KMS-11 (cell line): ENCODE measurements around the gene CAST.

Source experiments
- H2AFZ ChIP-seq: fragments of 200-600 bp; sonication (generic); 2 replicates; pipeline ENCODE4 v1.6.1; 2016; ENCODE audit warnings: antibody characterized with exemption, mixed run types, low read depth
- H3K27ac ChIP-seq: fragments of 200-600 bp; sonication (generic); 2 replicates; pipeline ENCODE4 v1.6.1; 2016; ENCODE audit warnings: mild to moderate bottlenecking, mixed run types
- H3K27me3 ChIP-seq: fragments of 200-600 bp; sonication (generic); 2 replicates; pipeline ENCODE4 v1.6.1; 2017; ENCODE audit warnings: mild to moderate bottlenecking, low read depth, mixed run types, moderate library complexity; ENCODE audit not compliant: insufficient read depth
- H3K36me3 ChIP-seq: fragments of 200-600 bp; sonication (generic); 2 replicates; pipeline ENCODE4 v1.6.1; 2017; ENCODE audit warnings: mild to moderate bottlenecking, mixed run types; ENCODE audit not compliant: insufficient read depth
- H3K4me1 ChIP-seq: fragments of 200-600 bp; sonication (generic); 2 replicates; pipeline ENCODE4 v1.6.1; 2016; ENCODE audit warnings: mild to moderate bottlenecking, low read depth, mixed run types; ENCODE audit not compliant: poor library complexity, severe bottlenecking
- H3K4me2 ChIP-seq: fragments of 200-600 bp; sonication (generic); 2 replicates; pipeline ENCODE4 v1.7.0; 2016; ENCODE audit warnings: mild to moderate bottlenecking, mixed run types
- H3K4me3 ChIP-seq: fragments of 200-600 bp; sonication (generic); IDR thresholded peaks from 2 replicates; pipeline ENCODE4 v1.6.1; 2017; ENCODE audit warnings: low read depth, low read length, mixed read lengths; ENCODE audit not compliant: insufficient read depth
- H3K79me2 ChIP-seq: fragments of 200-600 bp; sonication (generic); 2 replicates; pipeline ENCODE4 v1.6.1; 2016; ENCODE audit warnings: low read depth, mixed run types; ENCODE audit not compliant: insufficient read depth
- H3K9ac ChIP-seq: fragments of 200-600 bp; sonication (generic); 2 replicates; pipeline ENCODE4 v1.6.1; 2016; ENCODE audit warnings: mild to moderate bottlenecking, mixed run types
- H4K20me1 ChIP-seq: fragments of 200-600 bp; sonication (generic); 2 replicates; pipeline ENCODE4 v1.6.1; 2016; ENCODE audit warnings: mild to moderate bottlenecking, mixed run types; ENCODE audit not compliant: insufficient read depth
- TF ChIP-seq, protein P1 (sequence below): fragments of 200-600 bp; sonication (generic); conservative IDR thresholded peaks from 2 replicates; pipeline ENCODE4 v1.6.1; 2017; ENCODE audit warnings: low read depth, mild to moderate bottlenecking, antibody characterized with exemption, low read length, moderate library complexity, mixed read lengths

CAST gene

DNA sequence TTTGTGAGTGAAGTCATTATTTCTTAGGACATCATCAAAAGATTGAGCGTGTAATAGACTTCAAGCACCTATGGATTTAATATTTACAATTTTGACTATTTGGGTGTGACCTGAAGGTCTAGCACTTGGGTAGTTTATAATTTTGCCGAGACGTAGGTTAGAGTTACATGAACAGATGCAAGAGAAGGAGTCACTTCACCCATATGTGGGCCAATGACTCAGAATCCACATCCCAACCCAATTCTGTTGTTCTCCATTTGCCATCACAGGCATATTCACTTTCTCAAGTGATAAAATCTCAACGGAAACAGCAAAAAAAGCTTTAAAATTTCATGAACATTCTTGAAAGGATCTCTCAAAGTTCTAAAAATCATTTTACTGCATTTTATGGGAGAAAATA, 157.6 kb downstream of the CAST start:
- Histone ChIP-seq H2AFZ (no peak overlapping the region), H3K27ac (no peak overlapping the region), H3K4me1 (peaks cover 33% of the 10 kb centered on the region), H3K36me3 (no peaks in the 10 kb centered on the region), H4K20me1 (no peaks in the 10 kb centered on the region), H3K4me3 (no peak overlapping the region), H3K4me2 (no peak overlapping the region), H3K9ac (no peak overlapping the region), H3K79me2 (no peaks in the 10 kb centered on the region), H3K27me3 (no peaks in the 10 kb centered on the region; the same call in 1 of the 2 replicates)
- TF ChIP-seq, protein P1, sequence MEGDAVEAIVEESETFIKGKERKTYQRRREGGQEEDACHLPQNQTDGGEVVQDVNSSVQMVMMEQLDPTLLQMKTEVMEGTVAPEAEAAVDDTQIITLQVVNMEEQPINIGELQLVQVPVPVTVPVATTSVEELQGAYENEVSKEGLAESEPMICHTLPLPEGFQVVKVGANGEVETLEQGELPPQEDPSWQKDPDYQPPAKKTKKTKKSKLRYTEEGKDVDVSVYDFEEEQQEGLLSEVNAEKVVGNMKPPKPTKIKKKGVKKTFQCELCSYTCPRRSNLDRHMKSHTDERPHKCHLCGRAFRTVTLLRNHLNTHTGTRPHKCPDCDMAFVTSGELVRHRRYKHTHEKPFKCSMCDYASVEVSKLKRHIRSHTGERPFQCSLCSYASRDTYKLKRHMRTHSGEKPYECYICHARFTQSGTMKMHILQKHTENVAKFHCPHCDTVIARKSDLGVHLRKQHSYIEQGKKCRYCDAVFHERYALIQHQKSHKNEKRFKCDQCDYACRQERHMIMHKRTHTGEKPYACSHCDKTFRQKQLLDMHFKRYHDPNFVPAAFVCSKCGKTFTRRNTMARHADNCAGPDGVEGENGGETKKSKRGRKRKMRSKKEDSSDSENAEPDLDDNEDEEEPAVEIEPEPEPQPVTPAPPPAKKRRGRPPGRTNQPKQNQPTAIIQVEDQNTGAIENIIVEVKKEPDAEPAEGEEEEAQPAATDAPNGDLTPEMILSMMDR: no peak

DNA sequence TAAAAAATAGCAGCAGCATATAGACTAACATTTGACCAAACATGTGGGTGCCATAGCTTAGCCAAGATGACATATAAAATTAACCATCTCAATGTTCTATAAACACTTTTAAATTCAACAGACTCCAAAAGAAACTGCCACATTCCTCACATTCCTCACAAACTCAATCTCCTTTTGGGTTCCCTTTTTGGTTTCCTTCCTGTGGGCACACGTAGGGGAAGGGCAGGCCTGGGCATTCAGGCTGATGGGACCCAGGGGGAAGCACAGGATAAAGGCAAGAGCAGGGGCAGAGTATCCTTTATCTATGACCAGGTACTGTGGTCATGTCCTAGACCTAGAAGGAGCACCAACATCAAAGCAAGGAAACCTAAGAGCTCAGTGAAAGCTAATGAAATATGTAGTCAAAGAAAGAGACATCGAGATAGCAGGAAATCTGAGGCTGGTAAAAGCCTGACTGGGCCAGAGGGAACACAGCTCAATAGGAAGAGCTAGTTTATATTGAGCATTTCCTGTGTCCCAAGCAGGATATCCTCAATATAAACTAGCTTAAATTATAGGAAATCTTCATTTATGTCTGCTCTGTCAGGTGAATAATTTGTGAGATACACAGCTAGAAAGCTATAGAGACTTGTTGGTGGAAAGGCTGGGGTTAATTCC, 159.2 kb downstream of the CAST start:
- no peak overlapping the region for H3K4me2 ChIP-seq
- peaks cover 19% of the 10 kb centered on the region for H3K4me1 ChIP-seq
- H2AFZ ChIP-seq: no peak overlapping the region
- no peak overlapping the region for H3K27ac ChIP-seq
- no peaks in the 10 kb centered on the region for H4K20me1 ChIP-seq
- H3K27me3 ChIP-seq: no peaks in the 10 kb centered on the region; the same call in 1 of the 2 replicates
- no peaks in the 10 kb centered on the region for H3K79me2 ChIP-seq
- H3K9ac ChIP-seq: no peak overlapping the region
- no peaks in the 10 kb centered on the region for H3K36me3 ChIP-seq
- no peak overlapping the region for H3K4me3 ChIP-seq
- TF ChIP-seq, protein P1: no peak

DNA sequence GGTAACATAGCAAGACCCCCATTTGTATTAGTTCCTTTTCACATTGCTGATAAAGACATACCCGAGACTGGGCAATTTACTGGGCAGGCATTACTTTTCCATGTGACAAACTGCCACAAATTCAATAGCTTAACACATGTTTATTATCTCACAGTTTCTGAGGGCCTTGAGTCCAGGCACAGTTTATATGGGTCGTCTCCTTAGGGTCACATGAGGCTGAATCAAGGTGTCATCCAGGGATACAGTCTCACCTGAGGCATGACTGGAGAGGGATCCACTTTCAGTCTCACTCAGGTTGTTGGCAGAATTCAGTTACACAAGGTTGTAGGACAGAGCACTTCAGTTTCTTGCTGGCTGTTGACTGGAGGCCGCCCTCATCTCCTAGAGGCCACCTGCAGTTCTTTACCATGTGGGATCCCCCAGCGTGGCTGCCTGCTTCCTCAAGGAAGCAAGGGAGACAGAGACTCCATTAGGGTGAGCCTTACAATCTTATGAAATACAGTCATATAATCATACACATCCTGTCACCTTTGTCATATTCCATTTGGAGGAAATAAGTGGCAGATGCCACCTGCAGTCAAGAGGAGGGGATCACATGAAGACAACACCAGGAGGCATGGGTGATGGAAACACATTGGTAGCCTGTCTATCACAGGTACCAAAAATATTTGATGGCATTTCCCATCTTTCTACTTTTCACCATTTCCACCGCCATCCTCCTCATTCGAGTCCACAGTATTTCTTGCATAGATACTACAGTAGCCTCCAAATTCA, 160.7 kb downstream of the CAST start:
- peaks cover 7% of the 10 kb centered on the region for H3K4me1 ChIP-seq
- no peaks in the 10 kb centered on the region for H3K36me3 ChIP-seq
- no peak overlapping the region for H2AFZ ChIP-seq
- no peaks in the 10 kb centered on the region for H4K20me1 ChIP-seq
- H3K4me2 ChIP-seq: no peak overlapping the region
- TF ChIP-seq, protein P1: no peak
- no peaks in the 10 kb centered on the region; the same call in 1 of the 2 replicates for H3K27me3 ChIP-seq
- H3K79me2 ChIP-seq: no peaks in the 10 kb centered on the region
- no peak overlapping the region for H3K27ac ChIP-seq
- no peak overlapping the region for H3K9ac ChIP-seq
- no peak overlapping the region for H3K4me3 ChIP-seq

- H3K4me3 ChIP-seq: no peak overlapping the region
- no peak overlapping the region for H3K27ac ChIP-seq
- no peak overlapping the region for H3K4me2 ChIP-seq
- TF ChIP-seq, protein P1: no peak
- H3K79me2 ChIP-seq: no peaks in the 10 kb centered on the region
- H2AFZ ChIP-seq: no peak overlapping the region
- H3K36me3 ChIP-seq: no peaks in the 10 kb centered on the region
- no peaks in the 10 kb centered on the region for H3K4me1 ChIP-seq
- no peak overlapping the region for H3K9ac ChIP-seq
- no peaks in the 10 kb centered on the region; the same call in 1 of the 2 replicates for H3K27me3 ChIP-seq
- no peaks in the 10 kb centered on the region for H4K20me1 ChIP-seq
These were observed 161.8 kb downstream of the CAST start for GRCh38 chr5:96823900-96824380.
